Measurements from ENCODE around the gene GPR157. TPM values are rescaled to one million over a fixed set of nuclear protein-coding genes. Genes with fewer than 3 reads are reported as not detected.

Gene GPR157
- total RNA-seq, 2 donors from 2014 or later: 6.0 to 13.5 TPM

DNA sequence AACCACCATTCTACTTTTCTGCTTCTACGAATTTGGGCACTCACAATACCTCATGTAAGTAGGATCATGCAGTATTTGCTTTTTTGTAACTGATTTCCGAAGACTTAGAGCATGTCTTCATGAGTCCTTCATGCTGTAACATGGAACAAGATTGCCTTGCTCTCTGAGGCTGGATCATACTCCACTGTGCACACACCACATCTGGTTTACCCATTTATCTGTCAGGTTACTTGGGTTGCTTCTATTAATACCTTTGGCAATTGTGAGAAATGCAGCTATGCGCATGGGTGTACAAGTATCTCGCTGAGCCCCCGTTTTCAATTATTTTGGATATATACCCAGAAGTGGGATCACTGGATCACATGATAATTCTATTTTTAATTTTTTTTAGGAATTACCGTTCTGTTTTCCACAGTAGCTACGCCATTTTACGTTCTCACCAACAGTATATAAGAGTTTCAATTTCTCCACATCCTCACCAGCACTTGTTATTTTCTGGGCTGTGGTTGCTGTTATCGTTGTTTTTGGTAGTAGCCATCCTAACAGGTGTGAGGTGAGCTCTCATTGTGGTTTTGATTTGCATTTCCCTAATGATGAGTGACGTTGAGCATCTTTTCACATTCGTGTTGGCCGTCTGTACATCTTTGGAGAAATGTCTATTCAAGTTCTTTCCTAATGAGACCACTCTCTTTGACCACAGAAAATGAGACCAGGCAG lies 48.8 kb downstream of the GPR157 start:
- TF ChIP-seq, protein P1, sequence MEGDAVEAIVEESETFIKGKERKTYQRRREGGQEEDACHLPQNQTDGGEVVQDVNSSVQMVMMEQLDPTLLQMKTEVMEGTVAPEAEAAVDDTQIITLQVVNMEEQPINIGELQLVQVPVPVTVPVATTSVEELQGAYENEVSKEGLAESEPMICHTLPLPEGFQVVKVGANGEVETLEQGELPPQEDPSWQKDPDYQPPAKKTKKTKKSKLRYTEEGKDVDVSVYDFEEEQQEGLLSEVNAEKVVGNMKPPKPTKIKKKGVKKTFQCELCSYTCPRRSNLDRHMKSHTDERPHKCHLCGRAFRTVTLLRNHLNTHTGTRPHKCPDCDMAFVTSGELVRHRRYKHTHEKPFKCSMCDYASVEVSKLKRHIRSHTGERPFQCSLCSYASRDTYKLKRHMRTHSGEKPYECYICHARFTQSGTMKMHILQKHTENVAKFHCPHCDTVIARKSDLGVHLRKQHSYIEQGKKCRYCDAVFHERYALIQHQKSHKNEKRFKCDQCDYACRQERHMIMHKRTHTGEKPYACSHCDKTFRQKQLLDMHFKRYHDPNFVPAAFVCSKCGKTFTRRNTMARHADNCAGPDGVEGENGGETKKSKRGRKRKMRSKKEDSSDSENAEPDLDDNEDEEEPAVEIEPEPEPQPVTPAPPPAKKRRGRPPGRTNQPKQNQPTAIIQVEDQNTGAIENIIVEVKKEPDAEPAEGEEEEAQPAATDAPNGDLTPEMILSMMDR (IDR thresholded peaks at IDR 0.05): no peak
- TF ChIP-seq POLR2A (IDR thresholded peaks at IDR 0.05): no peak
- Histone ChIP-seq H3K9me3 (no peaks in the 10 kb centered on the region), H3K27ac (no peak overlapping the region), H3K36me3 (replicated peaks in 1 of 2; ENCODE audit: insufficient read depth in 1 of 2, low read depth in 2 of 2) (no peaks in the 10 kb centered on the region), H3K27me3 (no peaks in the 10 kb centered on the region), H3K4me3 (no peak overlapping the region), H3K4me1 (peaks cover 39% of the 10 kb centered on the region)
- DNase-seq: no peak
- intact Hi-C loops (cut with DNase I): no loop called here
- ATAC-seq: no peak
- WGBS, 2 donors: 79 to 88% methylated on average over 12 of the region's 12 CpGs

DNA sequence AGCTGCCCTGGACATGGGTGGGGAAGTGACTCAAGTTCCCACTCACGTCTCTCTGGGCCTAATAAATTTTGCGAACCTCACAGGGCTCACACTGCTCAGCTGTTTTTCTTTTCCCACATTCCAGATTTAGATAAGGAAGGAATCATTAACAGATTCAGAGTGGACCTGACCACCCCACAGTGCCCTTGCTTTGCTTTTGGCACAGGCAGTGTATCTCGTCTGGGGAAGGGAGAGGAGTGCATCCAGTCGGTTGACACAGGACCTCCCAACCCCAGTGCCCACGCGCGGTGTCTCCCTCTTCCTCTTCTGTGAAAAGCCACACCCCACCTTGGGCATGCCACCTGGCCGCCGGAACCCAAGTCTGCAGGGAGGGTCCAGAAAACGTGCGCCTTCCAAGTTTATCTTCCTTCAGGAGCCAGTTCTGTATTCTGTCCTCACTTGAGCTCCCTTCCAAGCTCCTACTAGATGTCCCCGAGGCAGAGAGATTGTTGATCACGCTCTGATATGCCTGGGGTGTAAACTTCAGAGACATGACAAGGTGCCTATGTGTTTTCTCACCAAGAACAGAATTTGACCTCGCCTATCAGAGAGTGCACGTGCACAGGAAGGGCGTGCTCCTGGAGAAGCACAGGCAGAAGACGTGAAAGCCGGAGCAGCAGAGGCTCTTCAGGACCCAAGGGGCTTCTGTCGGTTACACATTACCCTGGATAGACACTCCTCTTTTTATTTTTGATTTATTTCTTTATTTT lies 50.0 kb downstream of the GPR157 start:
- TF ChIP-seq, protein P1 (IDR thresholded peaks at IDR 0.05): no peak
- TF ChIP-seq POLR2A (IDR thresholded peaks at IDR 0.05): no peak
- WGBS, 2 donors: 41 to 59% methylated on average over 18 to 19 of the region's 19 CpGs
- Histone ChIP-seq H3K27ac (peak overlapping the region in 3 of 4 donors; percentile 47 to 69 (median 59)), H3K4me1 (peaks cover 31% of the 10 kb centered on the region), H3K9me3 (no peaks in the 10 kb centered on the region), H3K36me3 (replicated peaks in 1 of 2; ENCODE audit: insufficient read depth in 1 of 2, low read depth in 2 of 2) (no peaks in the 10 kb centered on the region), H3K4me3 (no peak overlapping the region), H3K27me3 (no peaks in the 10 kb centered on the region)
- DNase-seq (peak in 2 of 4 donors; percentile 22 to 45), ATAC-seq (peak; percentile 81)
- intact Hi-C loops (cut with DNase I): no loop called here

DNA sequence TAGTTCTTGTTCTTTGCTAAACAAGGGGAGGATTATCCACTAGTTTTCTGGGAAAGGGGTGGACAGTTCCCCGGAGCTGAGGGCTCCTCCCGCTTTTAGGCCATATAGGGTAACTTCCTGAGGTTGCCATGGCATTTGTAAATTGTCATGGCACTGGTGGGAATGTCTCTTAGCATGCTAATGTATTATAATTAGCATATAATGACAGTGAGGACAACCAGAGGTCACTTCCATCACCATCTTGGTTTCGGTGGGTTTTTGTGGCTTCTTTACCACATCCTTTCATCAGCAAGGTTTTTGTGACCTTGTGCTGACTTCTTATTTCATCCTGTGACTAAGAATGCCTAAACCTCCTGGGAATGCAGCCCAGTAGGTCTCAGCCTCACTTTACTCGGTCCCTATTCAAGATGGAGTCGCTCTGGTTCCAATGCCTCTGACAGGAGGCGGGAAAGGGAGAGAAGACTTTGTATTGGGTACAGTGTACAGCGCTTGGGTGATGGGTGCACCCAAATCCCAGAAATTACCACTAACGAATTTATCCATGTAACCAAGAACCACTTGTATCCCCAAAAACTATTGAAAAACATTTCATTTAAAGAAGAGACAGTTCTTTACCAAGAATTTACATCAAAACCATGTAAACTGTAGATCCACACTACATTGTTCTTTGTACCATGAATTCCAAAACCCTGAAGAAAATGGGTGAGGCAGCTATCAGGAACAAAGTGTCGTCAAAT lies 50.7 kb downstream of the GPR157 start:
- no peak for ATAC-seq
- Histone ChIP-seq H3K27ac (peak overlapping the region in 3 of 4 donors; percentile 47 to 69 (median 59)), H3K27me3 (no peaks in the 10 kb centered on the region), H3K4me1 (peaks cover 29% of the 10 kb centered on the region), H3K4me3 (no peak overlapping the region), H3K36me3 (replicated peaks in 1 of 2; ENCODE audit: insufficient read depth in 1 of 2, low read depth in 2 of 2) (no peaks in the 10 kb centered on the region), H3K9me3 (no peaks in the 10 kb centered on the region)
- 66 to 77% methylated on average over 9 of the region's 9 CpGs for WGBS, 2 donors
- no peak for DNase-seq
- TF ChIP-seq POLR2A (IDR thresholded peaks at IDR 0.05): no peak
- TF ChIP-seq, protein P1 (IDR thresholded peaks at IDR 0.05): no peak
- intact Hi-C loops (cut with DNase I): no loop called here

DNA sequence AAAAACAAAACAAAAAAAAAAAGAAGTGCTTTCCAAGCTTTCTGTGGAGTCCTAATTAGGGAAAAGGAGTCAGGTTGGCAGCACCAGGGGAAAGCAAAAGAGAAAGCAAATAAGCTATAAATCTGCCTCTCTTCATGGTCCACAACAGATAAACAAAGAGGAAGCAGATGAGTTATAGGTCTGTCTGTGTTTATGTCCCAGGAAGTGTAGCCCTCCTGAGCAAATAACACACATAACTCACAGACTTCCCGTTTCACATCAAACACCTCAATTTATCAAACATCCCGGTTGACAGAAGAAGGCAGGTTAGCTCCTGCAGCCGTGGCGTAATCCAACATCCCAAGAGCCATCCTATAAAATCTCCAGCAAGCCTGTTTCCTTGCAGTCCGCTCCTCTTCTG lies 53.9 kb downstream of the GPR157 start:
- H3K36me3 ChIP-seq (replicated peaks in 1 of 2; ENCODE audit: insufficient read depth in 1 of 2, low read depth in 2 of 2): no peaks in the 10 kb centered on the region
- no peaks in the 10 kb centered on the region for H3K27me3 ChIP-seq
- H3K9me3 ChIP-seq: no peaks in the 10 kb centered on the region
- WGBS, 2 donors: 43 to 47% methylated on average over 5 of the region's 5 CpGs
- no peak for TF ChIP-seq POLR2A (IDR thresholded peaks at IDR 0.05)
- TF ChIP-seq, protein P1 (IDR thresholded peaks at IDR 0.05): no peak
- peaks cover 15% of the 10 kb centered on the region for H3K4me1 ChIP-seq
- intact Hi-C loops (cut with DNase I): no loop called here
- DNase-seq: no peak
- H3K27ac ChIP-seq: no peak overlapping the region
- no peak for ATAC-seq
- no peak overlapping the region for H3K4me3 ChIP-seq

All from body of pancreas (tissue), 4 donors.